ENCODE results near the gene ADAMTSL2.

ADAMTSL2 gene

GRCh38 chr9:133488686-133489252 is 45.7 kb upstream of the ADAMTSL2 start:
- TF ChIP-seq CTCF (IDR thresholded peaks at IDR 0.05; ENCODE audit: low read depth, low read length, poor library complexity, severe bottlenecking) (no peak), EZH2phosphoT487 (IDR thresholded peaks at IDR 0.05; ENCODE audit: borderline replicate concordance, low read length) (no peak)
- no peaks in the 10 kb centered on the region for H3F3A ChIP-seq (ENCODE audit: control insufficient read depth, insufficient read depth)
- H3K79me2 ChIP-seq (ENCODE audit: control insufficient read depth, low read length): no peaks in the 10 kb centered on the region
- H4K20me1 ChIP-seq (ENCODE audit: control insufficient read depth, insufficient read depth, low read depth, low read length): no peaks in the 10 kb centered on the region
- H3K9me2 ChIP-seq (replicated peaks; ENCODE audit: control insufficient read depth, low read length): no peaks in the 10 kb centered on the region
- H3K4me2 ChIP-seq (ENCODE audit: low read length): no peak overlapping the region
- no peaks in the 10 kb centered on the region for H3K9me3 ChIP-seq (ENCODE audit: control insufficient read depth, insufficient read depth, low read length)
- H3K27me3 ChIP-seq (ENCODE audit: control insufficient read depth, low read length): peaks cover 11% of the 10 kb centered on the region; the same call in 1 of the 2 replicates
- no peak overlapping the region for H3K27ac ChIP-seq (ENCODE audit: low read depth, low read length)
- H3K36me3 ChIP-seq (ENCODE audit: control insufficient read depth, low read length): no peaks in the 10 kb centered on the region
- no peak overlapping the region for H3K4me3 ChIP-seq (ENCODE audit: low read length)
- peaks cover 7% of the 10 kb centered on the region for H3K4me1 ChIP-seq (ENCODE audit: control insufficient read depth, low read length)

- no peak for TF ChIP-seq EZH2phosphoT487 (IDR thresholded peaks at IDR 0.05; ENCODE audit: borderline replicate concordance, low read length)
- TF ChIP-seq CTCF (IDR thresholded peaks at IDR 0.05; ENCODE audit: low read depth, low read length, poor library complexity, severe bottlenecking): no peak
- Histone ChIP-seq H3K9me3 (ENCODE audit: control insufficient read depth, insufficient read depth, low read length) (no peaks in the 10 kb centered on the region), H3K9me2 (replicated peaks; ENCODE audit: control insufficient read depth, low read length) (no peaks in the 10 kb centered on the region), H3K4me1 (ENCODE audit: control insufficient read depth, low read length) (peaks cover 7% of the 10 kb centered on the region), H3K4me2 (ENCODE audit: low read length) (no peak overlapping the region), H3K36me3 (ENCODE audit: control insufficient read depth, low read length) (no peaks in the 10 kb centered on the region), H3K27me3 (ENCODE audit: control insufficient read depth, low read length) (peaks cover 8% of the 10 kb centered on the region; the same call in 1 of the 2 replicates), H3K4me3 (ENCODE audit: low read length) (no peak overlapping the region), H3K27ac (ENCODE audit: low read depth, low read length) (no peak overlapping the region), H3F3A (ENCODE audit: control insufficient read depth, insufficient read depth) (no peaks in the 10 kb centered on the region), H4K20me1 (ENCODE audit: control insufficient read depth, insufficient read depth, low read depth, low read length) (no peaks in the 10 kb centered on the region), H3K79me2 (ENCODE audit: control insufficient read depth, low read length) (no peaks in the 10 kb centered on the region)
These were observed 45.0 kb upstream of the ADAMTSL2 start for GRCh38 chr9:133489253-133490190.

- no peak overlapping the region for H3K4me3 ChIP-seq (ENCODE audit: low read length)
- no peaks in the 10 kb centered on the region for H3K36me3 ChIP-seq (ENCODE audit: control insufficient read depth, low read length)
- H3K27me3 ChIP-seq (ENCODE audit: control insufficient read depth, low read length): peaks cover 7% of the 10 kb centered on the region; the same call in 1 of the 2 replicates
- H3K4me1 ChIP-seq (ENCODE audit: control insufficient read depth, low read length): peaks cover 7% of the 10 kb centered on the region
- TF ChIP-seq EZH2phosphoT487 (IDR thresholded peaks at IDR 0.05; ENCODE audit: borderline replicate concordance, low read length) (no peak), CTCF (IDR thresholded peaks at IDR 0.05; ENCODE audit: low read depth, low read length, poor library complexity, severe bottlenecking) (no peak)
- H4K20me1 ChIP-seq (ENCODE audit: control insufficient read depth, insufficient read depth, low read depth, low read length): no peaks in the 10 kb centered on the region
- no peaks in the 10 kb centered on the region for H3K79me2 ChIP-seq (ENCODE audit: control insufficient read depth, low read length)
- no peaks in the 10 kb centered on the region for H3F3A ChIP-seq (ENCODE audit: control insufficient read depth, insufficient read depth)
- no peaks in the 10 kb centered on the region for H3K9me2 ChIP-seq (replicated peaks; ENCODE audit: control insufficient read depth, low read length)
- no peak overlapping the region for H3K4me2 ChIP-seq (ENCODE audit: low read length)
- H3K9me3 ChIP-seq (ENCODE audit: control insufficient read depth, insufficient read depth, low read length): no peaks in the 10 kb centered on the region
- H3K27ac ChIP-seq (ENCODE audit: low read depth, low read length): no peak overlapping the region
These were observed 44.3 kb upstream of the ADAMTSL2 start for GRCh38 chr9:133490201-133490681.

Measured in DOHH2 (cell line).